Natural killer cell treated with Interleukin-12 subunit alpha and Interleukin-12 subunit beta and Interleukin-15 and Interleukin-18, amount 100 ng/mL, for 72 hours (primary cell): ENCODE measurements around the gene IZUMO1. TPM values are rescaled to one million over a fixed set of nuclear protein-coding genes. Genes with fewer than 3 reads are reported as not detected.
"Not testable (repeated sequence)": the region's sequence is repeated elsewhere in the genome, so short reads cannot be mapped to it uniquely, and the experiment has no call there.

Experiments used
- ATAC-seq, 2 donors: fragments of 150-1000 bp; cut with Tn5 transposase in 1 of 2; sonication (Bioruptor Pico), chemical (Tn5 transposase) in 1 of 2; 2 replicates each; pipeline ENCODE4 v1.10.0; 2021
- DNase-seq: peaks from one replicate; pipeline ENCODE4 v3.0.0; 2022; ENCODE audit warnings: low spot score
- H3K27ac Mint-ChIP-seq, 2 donors: 1 replicate in 1 of 2; 2 replicates in 1 of 2; pipeline ENCODE4 v1.8.0; 2022; ENCODE audit warnings: mixed read lengths in 2 of 2, mild to moderate bottlenecking in 1 of 2, moderate library complexity in 1 of 2
- H3K27me3 Mint-ChIP-seq, 2 donors: 1 replicate in 1 of 2; 2 replicates in 1 of 2; pipeline ENCODE4 v1.8.0; 2022; ENCODE audit warnings: mixed read lengths in 2 of 2
- H3K36me3 Mint-ChIP-seq: one replicate; pipeline ENCODE4 v1.8.0; 2022; ENCODE audit warnings: mixed read lengths
- H3K4me1 Mint-ChIP-seq, 2 donors: 1 replicate in 1 of 2; 2 replicates in 1 of 2; pipeline ENCODE4 v1.8.0; 2022; ENCODE audit warnings: low read depth in 2 of 2, mixed read lengths in 2 of 2, mild to moderate bottlenecking in 1 of 2
- H3K4me3 Mint-ChIP-seq: one replicate; pipeline ENCODE4 v1.8.0; 2022; ENCODE audit warnings: mixed read lengths
- H3K9me3 Mint-ChIP-seq: 2 replicates; pipeline ENCODE4 v1.8.0; 2022; ENCODE audit warnings: mixed read lengths
- total RNA-seq, 2 donors: library from RNA; stranded (reverse); gene quantifications; one replicate each; pipeline ENCODE4 v1.2.3, GENCODE V29; 2022

The IZUMO1 gene
- total RNA-seq, 2 donors from 2014 or later: not detected

DNA sequence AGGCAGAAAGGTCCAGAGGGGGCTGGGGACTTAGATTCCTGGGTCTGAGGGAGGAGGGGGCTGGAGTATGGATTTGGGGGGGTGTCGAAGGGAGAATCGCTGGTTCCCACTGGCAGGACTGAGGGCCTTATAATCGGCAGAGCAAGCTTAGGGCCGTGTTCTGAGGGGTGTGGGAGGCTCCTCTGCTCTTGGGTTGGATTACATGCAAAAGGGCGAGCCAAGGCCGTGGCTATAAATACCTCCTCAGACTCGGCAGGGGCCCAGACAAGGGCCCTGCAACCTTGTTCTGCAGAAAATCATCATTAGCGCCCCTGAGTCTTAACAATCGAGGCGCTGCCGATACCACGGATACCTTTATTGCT is 26.5 kb downstream of the IZUMO1 start:
- peaks cover 5% of the 10 kb centered on the region for H3K36me3 Mint-ChIP-seq
- peaks cover 9 to 12% of the 10 kb centered on the region in 2 donors for H3K4me1 Mint-ChIP-seq
- H3K27ac Mint-ChIP-seq: peak overlapping the region; percentile 88 to 92
- no peak for DNase-seq
- peaks cover 3% of the 10 kb centered on the region for H3K9me3 Mint-ChIP-seq
- peak overlapping the region; percentile 90 for H3K4me3 Mint-ChIP-seq
- peak in 1 of 2 donors; percentile 1 for ATAC-seq
- no peaks in the 10 kb centered on the region for H3K27me3 Mint-ChIP-seq

GRCh38 chr19:48719263-48720171 is 27.2 kb downstream of the IZUMO1 start, which contains the start of gene MAMSTR:
Gene MAMSTR, minus strand, starts transcription at chr19:48719725. Its CDS starts 694 bp downstream, at chr19:48719031.
- ATAC-seq (no peak), DNase-seq (no peak)
- no peaks in the 10 kb centered on the region for H3K9me3 Mint-ChIP-seq
- peaks cover 6 to 9% of the 10 kb centered on the region in 2 donors for H3K4me1 Mint-ChIP-seq
- H3K27me3 Mint-ChIP-seq: no peaks in the 10 kb centered on the region
- peak within 1 kb of the TSS; percentile 88 to 92 for H3K27ac Mint-ChIP-seq
- H3K36me3 Mint-ChIP-seq: no peaks in the 10 kb centered on the region
- H3K4me3 Mint-ChIP-seq: peak within 1 kb of the TSS; percentile 90

GRCh38 chr19:48718711-48719231 is 27.9 kb downstream of the IZUMO1 start:
- Mint-ChIP-seq H3K27me3 (no peaks in the 10 kb centered on the region), H3K4me3 (no peak overlapping the region), H3K4me1 (peaks cover 7 to 9% of the 10 kb centered on the region in 2 donors), H3K27ac (no peak overlapping the region), H3K9me3 (no peaks in the 10 kb centered on the region), H3K36me3 (no peaks in the 10 kb centered on the region)
- ATAC-seq (no peak), DNase-seq (no peak)

- H3K4me1 Mint-ChIP-seq, H3K27me3 Mint-ChIP-seq, H3K4me3 Mint-ChIP-seq, DNase-seq, ATAC-seq, H3K9me3 Mint-ChIP-seq, H3K36me3 Mint-ChIP-seq, H3K27ac Mint-ChIP-seq: not testable (repeated sequence)
These were observed 28.6 kb downstream of the IZUMO1 start for GRCh38 chr19:48718106-48718505.

DNA sequence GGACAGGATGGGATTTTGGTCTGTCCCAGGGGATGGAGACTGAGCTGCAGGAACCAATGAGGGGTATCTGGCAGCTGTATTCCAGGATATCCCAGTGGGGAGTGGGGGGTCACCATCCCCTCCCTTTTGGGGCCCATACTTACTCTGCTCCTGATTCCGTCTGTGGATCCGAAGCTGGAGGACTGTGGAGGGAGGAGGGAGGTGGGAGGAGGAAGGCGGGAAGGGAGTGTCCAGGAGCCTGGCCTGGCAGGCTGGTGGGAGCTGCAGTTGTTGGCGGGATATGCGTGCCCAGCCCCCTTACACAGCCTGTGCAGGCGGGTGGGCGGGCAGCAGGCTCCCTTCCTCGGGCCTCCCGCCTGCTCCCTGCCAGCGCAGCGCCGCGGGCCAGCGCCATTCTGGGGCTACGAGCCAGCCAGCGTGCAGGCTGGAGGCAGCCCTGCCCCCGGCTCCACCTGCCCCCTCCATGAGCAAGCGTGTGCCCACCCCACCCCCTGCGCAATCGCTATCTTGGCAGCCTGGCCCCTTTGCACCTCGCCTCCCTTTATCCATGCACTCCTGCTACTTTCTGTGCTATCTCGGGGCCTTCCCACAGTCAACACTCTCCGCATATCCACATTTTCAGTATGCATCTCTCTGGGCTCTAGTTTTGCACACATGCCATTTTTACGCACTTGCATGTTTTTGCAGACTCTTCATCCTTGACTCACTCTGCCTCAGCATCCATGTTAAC is 30.0 kb downstream of the IZUMO1 start:
- Mint-ChIP-seq H3K27me3 (no peaks in the 10 kb centered on the region), H3K4me3 (no peak overlapping the region), H3K4me1 (peaks cover 7 to 9% of the 10 kb centered on the region in 2 donors), H3K9me3 (no peaks in the 10 kb centered on the region), H3K36me3 (no peaks in the 10 kb centered on the region), H3K27ac (no peak overlapping the region)
- ATAC-seq (no peak), DNase-seq (no peak)

DNA sequence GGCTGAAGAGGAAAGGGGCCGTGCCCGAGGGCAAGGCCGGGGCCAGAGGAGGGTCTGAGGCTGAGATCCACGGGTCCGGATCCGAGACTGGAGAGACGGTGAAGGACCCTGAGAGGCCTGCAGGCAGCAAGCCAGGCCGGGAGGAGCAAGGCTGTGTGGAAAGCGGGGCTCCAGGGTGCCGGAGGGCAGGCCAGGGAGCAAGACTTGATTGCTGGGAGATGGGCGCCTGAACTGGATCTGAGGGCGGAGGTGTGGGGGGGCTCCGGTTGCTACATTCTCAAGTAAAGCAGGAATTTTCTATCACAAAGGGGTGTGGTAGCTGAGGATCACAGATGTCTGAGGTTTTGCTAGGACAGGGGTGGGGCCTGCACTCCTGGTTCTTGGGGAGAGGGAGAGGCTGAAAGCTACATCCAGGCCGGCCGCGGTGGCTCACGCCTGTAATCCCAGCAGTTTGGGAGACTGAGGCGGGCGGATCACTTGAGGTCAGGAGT is 31.0 kb downstream of the IZUMO1 start:
- Mint-ChIP-seq H3K4me1 (peaks cover 6 to 9% of the 10 kb centered on the region in 2 donors), H3K36me3 (no peaks in the 10 kb centered on the region), H3K4me3 (no peak overlapping the region), H3K9me3 (no peaks in the 10 kb centered on the region), H3K27me3 (no peaks in the 10 kb centered on the region), H3K27ac (no peak overlapping the region)
- DNase-seq (no peak), ATAC-seq (no peak)

DNA sequence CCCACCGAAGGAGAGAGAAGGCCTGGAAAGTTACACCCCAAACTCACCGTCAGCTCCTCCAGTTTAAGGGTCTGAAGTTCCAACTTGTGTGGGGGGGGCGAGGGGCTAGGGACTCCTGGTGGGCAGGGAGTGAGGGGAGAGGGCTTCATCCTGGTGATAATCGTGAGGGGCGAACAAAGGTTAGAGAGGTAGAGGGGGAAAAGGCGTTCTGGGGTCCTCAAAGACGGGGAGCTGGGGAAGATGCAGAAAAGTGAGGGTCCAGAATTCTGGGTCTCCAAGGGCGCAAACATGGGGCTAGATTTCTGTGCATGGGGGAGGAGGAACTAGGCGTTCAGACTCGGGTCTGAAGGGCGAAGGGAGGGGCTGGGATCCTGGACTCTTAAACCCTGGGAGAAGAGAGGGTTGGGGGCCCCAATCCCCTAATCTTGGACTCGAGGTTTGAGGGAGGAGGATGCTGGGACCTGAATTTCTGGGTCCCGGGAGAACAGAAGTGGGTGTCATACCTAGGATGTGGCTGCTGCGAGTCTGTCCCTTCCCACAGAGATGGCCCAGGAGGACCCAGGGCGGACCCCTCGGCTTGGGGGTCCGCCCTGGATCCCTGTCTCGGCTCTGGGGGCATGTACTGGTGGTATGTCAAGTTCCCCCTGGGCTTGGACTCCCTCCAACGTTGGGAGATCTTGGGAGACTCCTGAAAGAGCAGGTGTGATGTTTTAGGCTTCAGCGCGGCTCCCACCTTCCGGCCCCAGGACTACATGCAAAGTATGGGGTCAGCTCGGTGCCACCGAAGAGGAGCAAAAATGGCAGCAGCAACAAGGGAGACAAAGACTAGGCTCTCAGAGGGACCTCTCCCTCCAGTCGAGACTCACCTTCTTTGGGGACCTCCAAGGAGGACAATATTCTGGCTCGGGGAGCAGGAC is 31.7 kb downstream of the IZUMO1 start:
- Mint-ChIP-seq H3K27me3 (no peaks in the 10 kb centered on the region), H3K4me1 (peaks cover 2 to 9% of the 10 kb centered on the region in 2 donors)

GRCh38 chr19:48713864-48714755 is 32.6 kb downstream of the IZUMO1 start:
- peaks cover 2 to 9% of the 10 kb centered on the region in 2 donors for H3K4me1 Mint-ChIP-seq
- peak overlapping the region; percentile 66 to 79 for H3K27ac Mint-ChIP-seq
- peak; percentile 99 for DNase-seq
- ATAC-seq: peak; percentile 95 to 96
- H3K36me3 Mint-ChIP-seq: no peaks in the 10 kb centered on the region
- peak overlapping the region; percentile 77 for H3K4me3 Mint-ChIP-seq
- no peaks in the 10 kb centered on the region for H3K9me3 Mint-ChIP-seq
- no peaks in the 10 kb centered on the region for H3K27me3 Mint-ChIP-seq

More for the DNA sequence above, 31.7 kb downstream of the IZUMO1 start:
- ATAC-seq: no peak
- H3K9me3 Mint-ChIP-seq: no peaks in the 10 kb centered on the region
- H3K27ac Mint-ChIP-seq: peak overlapping the region; percentile 66 to 79
- H3K4me3 Mint-ChIP-seq: peak overlapping the region; percentile 77
- no peaks in the 10 kb centered on the region for H3K36me3 Mint-ChIP-seq
- DNase-seq: no peak

GRCh38 chr19:48713041-48713863 is 33.5 kb downstream of the IZUMO1 start:
- Mint-ChIP-seq H3K9me3 (no peaks in the 10 kb centered on the region), H3K36me3 (no peaks in the 10 kb centered on the region), H3K27ac (peak overlapping the region in 1 of 2 donors; percentile 79), H3K4me1 (peaks cover 2 to 9% of the 10 kb centered on the region in 2 donors), H3K4me3 (peak overlapping the region; percentile 77), H3K27me3 (no peaks in the 10 kb centered on the region)
- no peak for DNase-seq
- ATAC-seq: no peak

DNA sequence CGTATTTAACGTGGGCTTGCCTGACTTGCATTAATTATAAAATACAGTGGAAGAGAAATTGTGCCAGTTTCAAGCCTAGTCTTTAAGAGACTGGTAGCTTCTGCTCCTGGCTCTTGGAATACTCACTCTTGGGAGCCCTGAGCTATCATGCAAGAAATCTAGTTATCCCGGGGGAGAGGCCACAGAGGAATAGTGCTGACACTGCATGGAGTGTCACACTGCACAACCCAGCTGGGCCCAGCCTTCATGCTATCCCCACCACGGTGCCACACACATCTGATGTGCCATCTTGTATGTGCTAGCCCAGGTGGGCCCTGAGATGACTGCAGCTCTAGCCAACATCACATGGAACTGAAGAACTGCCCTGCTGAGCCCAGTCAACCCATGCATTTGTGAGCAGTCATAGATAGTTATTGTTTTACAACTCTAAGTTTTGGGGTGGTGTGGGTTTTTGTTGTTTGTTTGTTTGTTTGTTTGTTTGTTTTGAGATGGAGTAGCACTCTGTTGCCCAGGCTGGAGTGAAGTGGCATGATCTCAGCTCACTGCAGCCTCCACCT is 35.5 kb downstream of the IZUMO1 start:
- Mint-ChIP-seq H3K36me3 (no peaks in the 10 kb centered on the region), H3K27ac (no peak overlapping the region), H3K4me1 (peaks cover 2 to 9% of the 10 kb centered on the region in 2 donors), H3K27me3 (no peaks in the 10 kb centered on the region), H3K9me3 (no peaks in the 10 kb centered on the region), H3K4me3 (no peak overlapping the region)
- no peak for DNase-seq
- ATAC-seq: no peak

DNA sequence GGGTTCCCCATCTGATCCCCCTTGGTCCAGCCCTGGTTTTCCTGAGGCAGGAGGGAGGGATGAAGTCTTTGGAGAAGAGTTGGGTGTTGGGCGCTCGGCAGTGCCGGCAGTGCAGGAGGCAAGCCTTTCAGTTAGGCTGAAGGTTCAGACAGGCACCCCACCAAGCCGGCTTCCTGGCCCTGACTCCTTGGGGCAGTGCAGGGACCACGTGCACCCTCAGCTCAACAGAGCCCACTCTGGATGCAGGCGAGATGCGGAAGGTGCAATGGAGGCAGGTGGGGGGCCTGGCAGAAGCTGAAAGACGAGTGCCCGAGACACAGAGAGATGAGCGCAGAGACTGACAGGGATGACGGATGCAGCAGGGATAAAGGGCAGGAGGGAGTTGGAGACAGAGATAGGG is 38.2 kb downstream of the IZUMO1 start:
- H3K9me3 Mint-ChIP-seq: no peaks in the 10 kb centered on the region
- no peaks in the 10 kb centered on the region for H3K36me3 Mint-ChIP-seq
- no peaks in the 10 kb centered on the region for H3K4me1 Mint-ChIP-seq
- H3K27ac Mint-ChIP-seq: no peak overlapping the region
- DNase-seq (no peak), ATAC-seq (no peak)
- no peaks in the 10 kb centered on the region for H3K27me3 Mint-ChIP-seq
- H3K4me3 Mint-ChIP-seq: no peak overlapping the region
